AG04450 (cell line): Measurements from ENCODE around the gene HTR3A. TPM values are rescaled to one million over a fixed set of nuclear protein-coding genes. Genes with fewer than 3 reads are reported as not detected.
A peak's percentile ranks its signal among the peaks of the same experiment; 100 is the strongest.

Experiments
- CTCF ChIA-PET: fragments of 300-600, 350-600 bp; formaldehyde crosslinking; extraction: SDS; loops from one replicate; lab custom pipeline; 2022; ENCODE audit warnings: antibody characterized with exemption, inconsistent platforms; lab: Charles Lee
- POLR2A ChIA-PET: fragments of 350-600 bp; formaldehyde crosslinking; extraction: SDS; loops from one replicate; lab custom pipeline; 2021; ENCODE audit warnings: antibody characterized with exemption, inconsistent platforms; lab: Yijun Ruan, JAX
- DNase-seq: peaks from one replicate; pipeline ENCODE4 v3.0.0-alpha.2; 2011; ENCODE audit warnings: low read depth, low spot score
- H3K27ac ChIP-seq: one replicate; pipeline ENCODE4 v1.5.1; 2012; ENCODE audit warnings: low read depth, low read length, control low read depth
- H3K27me3 ChIP-seq: one replicate; pipeline ENCODE4 v1.6.0; 2012; ENCODE audit warnings: low read length; ENCODE audit not compliant: control insufficient read depth, insufficient read depth
- H3K4me3 ChIP-seq: 2 replicates; pipeline ENCODE4 v1.5.1; 2011; ENCODE audit warnings: mild to moderate bottlenecking, low read depth, low read length, control low read depth
- H3K9me3 ChIP-seq: 2 replicates; pipeline ENCODE4 v1.5.1; 2012; ENCODE audit warnings: low read length; ENCODE audit not compliant: control insufficient read depth, insufficient read depth
- polyA plus RNA-seq: library from polyadenylated mRNA; depleted of rRNA; stranded (reverse); fragments of >200 nt; gene quantifications from 2 replicates; pipeline ENCODE4 v1.2.3, GENCODE V29; 2011
- TF ChIP-seq, protein P1 (sequence below): IDR thresholded peaks from 2 replicates; pipeline ENCODE4 v1.5.1; 2011; ENCODE audit warnings: low read depth, low read length, control low read depth, inconsistent platforms

The HTR3A gene
- polyA plus RNA-seq, 1 experiment, result not detected

DNA sequence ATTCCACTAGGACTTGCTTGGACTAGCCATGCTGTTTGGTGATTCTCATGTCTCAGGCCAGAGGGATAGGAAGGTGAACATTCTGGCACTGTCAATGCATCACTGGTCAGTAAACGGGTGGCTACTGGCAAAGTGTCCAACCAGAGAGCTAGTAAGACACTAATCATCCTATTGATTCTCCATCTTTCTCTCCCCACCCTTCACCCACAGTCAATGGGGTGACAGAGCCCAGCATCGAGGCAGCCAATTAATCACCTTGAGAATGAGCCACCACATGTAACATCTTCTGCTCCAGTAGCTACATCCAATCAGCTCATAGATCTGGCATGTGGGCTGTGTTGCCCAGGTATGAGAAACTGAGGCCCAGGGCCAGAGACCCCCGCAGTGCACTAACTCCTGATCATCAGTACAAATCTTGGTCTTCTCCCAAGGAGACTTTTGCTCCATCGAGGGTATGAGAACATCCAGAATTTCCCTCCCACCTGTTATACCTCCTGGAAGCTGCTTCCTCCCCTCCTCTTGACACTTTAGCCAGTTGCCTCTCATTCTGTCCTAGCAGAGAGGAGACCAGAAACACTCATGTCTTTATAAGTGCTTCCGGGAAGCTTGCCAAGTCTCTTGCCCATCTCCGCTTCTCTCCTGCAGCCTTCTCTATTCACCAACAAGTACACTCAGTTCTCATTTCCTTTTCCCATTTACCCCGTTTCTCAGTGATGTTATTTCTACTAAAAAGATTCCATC, 17.0 kb downstream of the HTR3A start:
- no peak overlapping the region for H3K4me3 ChIP-seq
- POLR2A ChIA-PET, result no interaction called here
- CTCF ChIA-PET, result interaction anchor here (1.1 to 11.0 kb wide), 2 partner anchors 10 to 271 kb away, joined by 5 to 173 read pairs; no protein-coding TSS in a partner anchor
- no peak for DNase-seq
- H3K27ac ChIP-seq, result no peak overlapping the region
- TF ChIP-seq, protein P1, sequence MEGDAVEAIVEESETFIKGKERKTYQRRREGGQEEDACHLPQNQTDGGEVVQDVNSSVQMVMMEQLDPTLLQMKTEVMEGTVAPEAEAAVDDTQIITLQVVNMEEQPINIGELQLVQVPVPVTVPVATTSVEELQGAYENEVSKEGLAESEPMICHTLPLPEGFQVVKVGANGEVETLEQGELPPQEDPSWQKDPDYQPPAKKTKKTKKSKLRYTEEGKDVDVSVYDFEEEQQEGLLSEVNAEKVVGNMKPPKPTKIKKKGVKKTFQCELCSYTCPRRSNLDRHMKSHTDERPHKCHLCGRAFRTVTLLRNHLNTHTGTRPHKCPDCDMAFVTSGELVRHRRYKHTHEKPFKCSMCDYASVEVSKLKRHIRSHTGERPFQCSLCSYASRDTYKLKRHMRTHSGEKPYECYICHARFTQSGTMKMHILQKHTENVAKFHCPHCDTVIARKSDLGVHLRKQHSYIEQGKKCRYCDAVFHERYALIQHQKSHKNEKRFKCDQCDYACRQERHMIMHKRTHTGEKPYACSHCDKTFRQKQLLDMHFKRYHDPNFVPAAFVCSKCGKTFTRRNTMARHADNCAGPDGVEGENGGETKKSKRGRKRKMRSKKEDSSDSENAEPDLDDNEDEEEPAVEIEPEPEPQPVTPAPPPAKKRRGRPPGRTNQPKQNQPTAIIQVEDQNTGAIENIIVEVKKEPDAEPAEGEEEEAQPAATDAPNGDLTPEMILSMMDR, result no peak
- no peaks in the 10 kb centered on the region for H3K9me3 ChIP-seq
- H3K27me3 ChIP-seq, result no peaks in the 10 kb centered on the region

DNA sequence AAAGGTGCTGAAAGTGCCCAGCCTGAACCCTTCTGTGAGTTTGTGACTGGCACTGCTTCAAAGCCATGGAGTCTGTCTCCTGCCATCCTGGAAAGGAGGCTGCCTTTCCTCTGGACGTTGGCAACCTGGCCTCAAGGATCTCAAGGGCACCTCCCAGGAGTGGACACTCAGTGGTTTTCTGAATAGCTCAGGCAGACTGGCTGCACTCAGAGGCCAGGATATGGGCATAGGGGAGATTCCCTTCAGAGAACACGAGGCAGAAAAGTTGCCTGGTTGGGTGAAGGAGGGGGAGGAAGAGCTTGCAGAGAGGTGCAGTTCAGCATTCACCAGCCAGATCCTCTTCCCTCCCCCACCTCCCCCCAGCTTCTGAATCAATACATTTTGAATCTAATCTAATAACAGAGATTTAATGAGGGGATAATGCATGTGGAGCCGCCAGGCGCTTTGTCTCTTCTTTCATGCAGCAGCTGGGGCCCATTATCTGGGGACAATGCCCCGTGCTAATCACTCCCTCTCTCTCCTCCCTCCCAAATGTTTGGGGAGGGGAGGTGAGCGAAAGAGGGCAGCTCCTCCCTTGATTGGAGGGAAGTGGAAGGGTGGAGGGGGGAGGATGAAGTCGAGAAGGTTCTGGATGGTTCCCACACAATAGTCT, 17.7 kb downstream of the HTR3A start:
- ChIA-PET CTCF (interaction anchor here (1.1 to 11.0 kb wide), 2 partner anchors 9 to 270 kb away, joined by 5 to 173 read pairs; no protein-coding TSS in a partner anchor), POLR2A (no interaction called here)
- no peak overlapping the region for H3K4me3 ChIP-seq
- TF ChIP-seq, protein P1, result no peak
- no peaks in the 10 kb centered on the region for H3K27me3 ChIP-seq
- no peak for DNase-seq
- no peaks in the 10 kb centered on the region for H3K9me3 ChIP-seq
- H3K27ac ChIP-seq, result no peak overlapping the region

DNA sequence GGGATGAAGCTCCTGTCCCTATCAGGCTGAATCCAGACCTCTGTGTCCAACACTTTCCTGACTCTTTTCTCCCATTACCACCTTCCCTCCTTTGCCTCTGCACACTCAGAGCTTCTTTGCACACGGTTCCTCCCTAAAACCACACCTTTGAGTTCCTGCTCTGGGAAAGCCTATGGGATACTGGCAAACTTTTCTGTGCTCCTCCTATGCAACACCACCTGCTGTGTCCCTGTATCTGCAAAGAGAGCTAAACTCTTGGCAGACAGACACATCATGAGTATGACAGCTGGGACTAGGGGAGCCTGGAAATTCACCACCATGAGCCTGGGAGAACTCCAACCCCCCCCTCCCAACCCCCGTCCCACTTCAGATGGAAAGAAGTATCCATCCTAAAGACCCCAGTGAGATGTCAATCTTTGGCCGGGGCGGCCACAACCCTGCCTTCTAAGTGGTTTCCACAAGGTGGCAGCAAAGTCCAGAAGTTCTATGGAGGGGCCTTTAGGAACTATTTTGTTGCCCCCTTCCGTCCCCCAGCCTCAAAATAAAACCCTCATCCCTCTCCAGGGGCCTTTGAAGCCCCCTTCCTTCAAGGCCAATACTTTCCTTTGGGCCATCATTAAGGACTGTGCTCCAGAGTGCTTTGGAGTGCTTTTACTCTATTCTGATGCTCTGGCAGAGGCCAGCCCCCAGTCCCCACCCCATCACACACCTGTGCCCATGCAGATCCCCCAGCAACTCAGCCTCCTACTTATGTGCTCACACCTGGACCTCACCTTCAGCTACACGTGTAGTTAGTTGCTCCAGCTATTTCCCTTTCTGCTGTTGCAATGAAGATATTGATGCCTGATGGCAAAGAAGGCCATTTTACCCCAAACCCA, 19.4 kb downstream of the HTR3A start:
- POLR2A ChIA-PET, result no interaction called here
- CTCF ChIA-PET, result interaction anchor here (0.5 to 11.0 kb wide), 8 partner anchors 12 to 268 kb away, joined by 3 to 173 read pairs (median 4); no protein-coding TSS in a partner anchor
- no peaks in the 10 kb centered on the region for H3K27me3 ChIP-seq
- TF ChIP-seq, protein P1, result peak; percentile 69
- no peaks in the 10 kb centered on the region for H3K9me3 ChIP-seq
- no peak overlapping the region for H3K27ac ChIP-seq
- DNase-seq, result no peak
- H3K4me3 ChIP-seq, result no peak overlapping the region

DNA sequence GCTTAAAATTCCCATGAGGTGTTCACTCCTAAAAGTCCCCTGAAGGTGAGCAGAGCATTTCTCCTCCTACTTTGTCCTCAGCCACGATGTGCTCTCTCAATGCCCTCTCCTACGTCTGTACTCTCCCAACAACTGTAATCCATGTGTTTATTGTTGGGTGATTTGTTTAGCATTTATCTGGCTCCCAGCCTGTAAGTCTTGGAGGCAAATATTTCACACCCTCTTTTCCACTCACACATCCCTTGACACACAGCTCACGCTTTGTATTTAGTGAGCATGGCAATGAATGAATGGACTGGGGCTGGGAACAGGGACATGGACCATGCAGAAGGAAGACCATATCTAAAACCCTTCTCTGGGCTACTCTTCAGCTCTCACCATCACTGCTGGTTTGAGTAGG, 22.6 kb downstream of the HTR3A start:
- TF ChIP-seq, protein P1, result no peak
- ChIA-PET CTCF (interaction anchor here (11.0 kb wide), 1 partner anchor 265 kb away, joined by 173 read pairs; no protein-coding TSS in a partner anchor), POLR2A (no interaction called here)
- no peak for DNase-seq
- Histone ChIP-seq H3K9me3 (no peaks in the 10 kb centered on the region), H3K4me3 (no peak overlapping the region), H3K27ac (no peak overlapping the region), H3K27me3 (no peaks in the 10 kb centered on the region)
